ENCODE measurements around the gene PIP4K2B.
A peak's percentile ranks its signal among the peaks of the same experiment; 100 is the strongest.
"Not testable (repeated sequence)": the region's sequence is repeated elsewhere in the genome, so short reads cannot be mapped to it uniquely, and the experiment has no call there.

Gene PIP4K2B

DNA sequence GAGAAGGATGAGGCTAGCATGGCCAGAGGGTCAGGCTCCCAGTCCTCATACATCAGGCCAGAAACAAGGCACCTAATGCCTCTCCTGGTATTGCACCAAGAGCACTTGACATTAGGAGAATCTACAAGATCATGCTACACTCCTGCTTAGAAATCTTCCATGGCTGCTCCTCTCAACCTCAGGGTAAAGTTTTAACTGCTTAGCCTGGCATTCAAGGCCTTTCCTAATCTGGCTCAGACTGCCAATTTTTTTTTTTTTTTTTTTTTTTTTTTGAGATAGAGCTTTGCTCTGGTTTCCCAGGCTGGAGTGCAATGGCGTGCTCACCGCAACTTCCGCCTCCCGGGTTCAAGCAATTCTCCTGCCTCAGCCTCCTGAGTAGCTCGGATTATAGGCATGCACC is 8.2 kb downstream of the PIP4K2B start:
- H3K9ac ChIP-seq (ENCODE audit: insufficient read length, low read depth): no peak overlapping the region
- H3K9me3 ChIP-seq (ENCODE audit: insufficient read depth, low read length): no peaks in the 10 kb centered on the region
- peaks cover 53% of the 10 kb centered on the region for H3K36me3 ChIP-seq (ENCODE audit: insufficient read depth, insufficient read length, low read length)
- H3K4me1 ChIP-seq (ENCODE audit: insufficient read depth, insufficient read length): peaks cover 7% of the 10 kb centered on the region
- no peak overlapping the region for H3K4me3 ChIP-seq (ENCODE audit: insufficient read length, low read depth)
- DNase-seq (ENCODE audit: low read depth, low spot score): no peak
- TF ChIP-seq SUZ12 (IDR thresholded peaks at IDR 0.05; ENCODE audit: extremely low read depth, insufficient read depth, insufficient read length): no peak
- no peak for TF ChIP-seq ZNF274 (IDR thresholded peaks at IDR 0.05; ENCODE audit: low read depth, low read length)
- no peak for TF ChIP-seq YY1 (IDR thresholded peaks at IDR 0.05; ENCODE audit: insufficient read depth, insufficient read length)
- H3K27me3 ChIP-seq (ENCODE audit: insufficient read depth, insufficient read length): no peaks in the 10 kb centered on the region

DNA sequence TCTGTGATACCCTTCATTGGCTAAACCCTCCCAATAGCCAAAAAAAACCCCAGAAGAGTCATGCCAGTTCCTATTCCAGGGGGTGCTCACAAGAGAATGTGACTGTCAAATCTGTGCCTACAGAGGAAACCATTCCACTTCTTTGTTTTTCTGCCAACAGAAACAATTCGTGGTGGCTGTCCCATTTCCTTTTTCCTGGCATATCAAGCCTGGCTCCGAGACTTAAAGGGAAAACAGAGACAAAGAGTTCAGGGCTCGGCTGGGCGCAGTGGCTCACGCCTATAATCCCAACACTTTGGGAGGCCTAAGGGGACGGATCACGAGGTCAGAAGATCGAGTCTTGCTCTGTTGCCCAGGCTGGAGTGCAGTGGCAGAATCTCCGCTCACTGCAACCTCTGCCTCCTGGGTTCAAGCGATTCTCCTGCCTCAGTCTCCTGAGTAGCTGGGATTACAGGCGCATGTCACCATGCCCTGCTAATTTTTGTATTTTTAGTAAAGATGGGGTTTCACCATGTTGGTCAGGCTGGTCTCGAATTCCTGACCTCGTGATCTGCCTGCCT is 9.1 kb downstream of the PIP4K2B start:
- H3K9me3 ChIP-seq (ENCODE audit: insufficient read depth, low read length); H3K27me3 ChIP-seq (ENCODE audit: insufficient read depth, insufficient read length); H3K4me1 ChIP-seq (ENCODE audit: insufficient read depth, insufficient read length); H3K9ac ChIP-seq (ENCODE audit: insufficient read length, low read depth); DNase-seq (ENCODE audit: low read depth, low spot score); H3K4me3 ChIP-seq (ENCODE audit: insufficient read length, low read depth): not testable (repeated sequence)
- H3K36me3 ChIP-seq (ENCODE audit: insufficient read depth, insufficient read length, low read length): peaks cover 52% of the 10 kb centered on the region

GRCh38 chr17:38789185-38789584 is 10.2 kb downstream of the PIP4K2B start:
- Histone ChIP-seq H3K4me3 (ENCODE audit: insufficient read length, low read depth) (no peak overlapping the region), H3K4me1 (ENCODE audit: insufficient read depth, insufficient read length) (peaks cover 7% of the 10 kb centered on the region), H3K36me3 (ENCODE audit: insufficient read depth, insufficient read length, low read length) (peaks cover 59% of the 10 kb centered on the region), H3K27me3 (ENCODE audit: insufficient read depth, insufficient read length) (no peaks in the 10 kb centered on the region), H3K9me3 (ENCODE audit: insufficient read depth, low read length) (no peaks in the 10 kb centered on the region), H3K9ac (ENCODE audit: insufficient read length, low read depth) (peak overlapping the region; percentile 12)
- DNase-seq (ENCODE audit: low read depth, low spot score): peak; percentile 54
- no peak for TF ChIP-seq SUZ12 (IDR thresholded peaks at IDR 0.05; ENCODE audit: extremely low read depth, insufficient read depth, insufficient read length)
- no peak for TF ChIP-seq ZNF274 (IDR thresholded peaks at IDR 0.05; ENCODE audit: low read depth, low read length)
- no peak for TF ChIP-seq YY1 (IDR thresholded peaks at IDR 0.05; ENCODE audit: insufficient read depth, insufficient read length)

GRCh38 chr17:38787999-38788398 is 11.4 kb downstream of the PIP4K2B start:
- peaks cover 63% of the 10 kb centered on the region for H3K36me3 ChIP-seq (ENCODE audit: insufficient read depth, insufficient read length, low read length)
- not testable (repeated sequence) for H3K9me3 ChIP-seq (ENCODE audit: insufficient read depth, low read length); H3K27me3 ChIP-seq (ENCODE audit: insufficient read depth, insufficient read length)

GRCh38 chr17:38786372-38786771 is 13.0 kb downstream of the PIP4K2B start:
- no peak overlapping the region for H3K4me3 ChIP-seq (ENCODE audit: insufficient read length, low read depth)
- H3K36me3 ChIP-seq (ENCODE audit: insufficient read depth, insufficient read length, low read length): peaks cover 64% of the 10 kb centered on the region
- no peak for TF ChIP-seq YY1 (IDR thresholded peaks at IDR 0.05; ENCODE audit: insufficient read depth, insufficient read length)
- TF ChIP-seq SUZ12 (IDR thresholded peaks at IDR 0.05; ENCODE audit: extremely low read depth, insufficient read depth, insufficient read length): no peak
- TF ChIP-seq ZNF274 (IDR thresholded peaks at IDR 0.05; ENCODE audit: low read depth, low read length): no peak
- no peak overlapping the region for H3K9ac ChIP-seq (ENCODE audit: insufficient read length, low read depth)
- H3K27me3 ChIP-seq (ENCODE audit: insufficient read depth, insufficient read length): no peaks in the 10 kb centered on the region
- no peaks in the 10 kb centered on the region for H3K9me3 ChIP-seq (ENCODE audit: insufficient read depth, low read length)
- peaks cover 7% of the 10 kb centered on the region for H3K4me1 ChIP-seq (ENCODE audit: insufficient read depth, insufficient read length)
- no peak for DNase-seq (ENCODE audit: low read depth, low spot score)

More at GRCh38 chr17:38787999-38788398, 11.4 kb downstream of the PIP4K2B start:
- H3K9ac ChIP-seq (ENCODE audit: insufficient read length, low read depth); H3K4me3 ChIP-seq (ENCODE audit: insufficient read length, low read depth); H3K4me1 ChIP-seq (ENCODE audit: insufficient read depth, insufficient read length); DNase-seq (ENCODE audit: low read depth, low spot score): not testable (repeated sequence)

DNA sequence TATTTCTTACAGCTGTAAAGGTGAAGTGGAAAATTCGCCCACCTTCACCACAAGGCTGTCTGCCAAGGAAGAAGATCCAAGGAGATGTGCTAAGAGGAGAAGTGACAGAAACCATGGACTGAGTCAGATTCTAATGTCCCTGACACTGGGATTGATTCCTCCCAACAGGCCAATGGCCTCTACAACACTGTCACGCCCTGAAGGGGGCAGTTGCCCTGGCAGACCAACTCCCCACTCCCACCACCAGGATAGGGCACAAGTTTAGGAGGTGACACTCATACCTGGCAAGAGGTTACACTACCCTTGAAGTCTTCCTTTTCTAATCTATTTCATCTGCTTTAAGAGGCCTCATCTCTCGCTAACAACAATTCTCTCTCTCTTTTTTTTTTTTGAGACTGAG is 16.1 kb downstream of the PIP4K2B start:
- Histone ChIP-seq H3K27me3 (ENCODE audit: insufficient read depth, insufficient read length) (no peaks in the 10 kb centered on the region), H3K36me3 (ENCODE audit: insufficient read depth, insufficient read length, low read length) (peaks cover 87% of the 10 kb centered on the region), H3K9ac (ENCODE audit: insufficient read length, low read depth) (no peak overlapping the region), H3K9me3 (ENCODE audit: insufficient read depth, low read length) (no peaks in the 10 kb centered on the region), H3K4me1 (ENCODE audit: insufficient read depth, insufficient read length) (no peaks in the 10 kb centered on the region), H3K4me3 (ENCODE audit: insufficient read length, low read depth) (no peak overlapping the region)
- TF ChIP-seq YY1 (IDR thresholded peaks at IDR 0.05; ENCODE audit: insufficient read depth, insufficient read length) (no peak), SUZ12 (IDR thresholded peaks at IDR 0.05; ENCODE audit: extremely low read depth, insufficient read depth, insufficient read length) (no peak), ZNF274 (IDR thresholded peaks at IDR 0.05; ENCODE audit: low read depth, low read length) (no peak)
- no peak for DNase-seq (ENCODE audit: low read depth, low spot score)

DNA sequence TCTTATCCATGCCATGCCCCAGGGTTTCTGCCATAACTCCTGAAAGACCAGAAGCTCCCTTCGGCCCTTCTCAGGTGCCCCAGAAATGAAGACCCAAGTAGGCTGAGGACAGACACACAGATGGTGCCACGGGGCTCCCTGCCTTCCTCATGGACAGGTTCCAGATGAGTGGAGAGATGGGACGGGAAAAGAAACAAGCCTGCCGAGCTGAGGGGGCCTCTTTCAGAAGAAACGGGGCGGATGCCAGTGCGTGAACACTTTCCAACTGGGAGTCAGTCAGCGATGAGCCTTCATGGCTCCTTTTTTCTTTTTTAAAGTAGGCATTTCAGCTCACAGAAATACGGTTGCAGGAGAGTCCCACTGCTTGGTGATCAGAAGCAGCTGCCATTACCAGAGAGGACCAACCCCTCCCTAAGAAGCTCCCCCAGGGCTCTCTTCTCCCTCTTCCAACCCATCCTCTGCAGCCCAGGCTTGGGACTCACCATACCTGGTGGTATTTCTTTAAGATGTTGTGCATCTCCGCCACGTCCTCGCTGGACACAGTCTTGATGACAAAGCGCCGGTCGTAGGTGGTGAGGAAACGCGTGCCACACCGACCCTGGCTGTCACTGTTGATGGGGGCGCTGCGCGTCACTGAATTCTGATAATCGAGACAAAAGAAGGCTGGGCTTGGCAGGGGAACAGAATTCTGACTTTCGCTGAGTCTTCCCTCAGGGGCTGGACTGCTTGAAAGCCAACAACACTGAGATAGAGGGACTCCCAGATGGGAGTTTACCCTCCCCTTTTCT is 19.2 kb downstream of the PIP4K2B start:
- Histone ChIP-seq H3K36me3 (ENCODE audit: insufficient read depth, insufficient read length, low read length) (peaks cover 93% of the 10 kb centered on the region), H3K9ac (ENCODE audit: insufficient read length, low read depth) (no peak overlapping the region), H3K27me3 (ENCODE audit: insufficient read depth, insufficient read length) (no peaks in the 10 kb centered on the region), H3K4me3 (ENCODE audit: insufficient read length, low read depth) (no peak overlapping the region), H3K9me3 (ENCODE audit: insufficient read depth, low read length) (no peaks in the 10 kb centered on the region), H3K4me1 (ENCODE audit: insufficient read depth, insufficient read length) (no peaks in the 10 kb centered on the region)
- DNase-seq (ENCODE audit: low read depth, low spot score): no peak
- TF ChIP-seq ZNF274 (IDR thresholded peaks at IDR 0.05; ENCODE audit: low read depth, low read length) (no peak), SUZ12 (IDR thresholded peaks at IDR 0.05; ENCODE audit: extremely low read depth, insufficient read depth, insufficient read length) (no peak)
